ENCODE measurements around the gene MAPK1IP1L. TPM values are rescaled to one million over a fixed set of nuclear protein-coding genes. Genes with fewer than 3 reads are reported as not detected.

The MAPK1IP1L gene
- total and polyA plus RNA-seq, 2 experiments from 2014 or later: 72.4 to 162 TPM

- TF ChIP-seq, protein P1, sequence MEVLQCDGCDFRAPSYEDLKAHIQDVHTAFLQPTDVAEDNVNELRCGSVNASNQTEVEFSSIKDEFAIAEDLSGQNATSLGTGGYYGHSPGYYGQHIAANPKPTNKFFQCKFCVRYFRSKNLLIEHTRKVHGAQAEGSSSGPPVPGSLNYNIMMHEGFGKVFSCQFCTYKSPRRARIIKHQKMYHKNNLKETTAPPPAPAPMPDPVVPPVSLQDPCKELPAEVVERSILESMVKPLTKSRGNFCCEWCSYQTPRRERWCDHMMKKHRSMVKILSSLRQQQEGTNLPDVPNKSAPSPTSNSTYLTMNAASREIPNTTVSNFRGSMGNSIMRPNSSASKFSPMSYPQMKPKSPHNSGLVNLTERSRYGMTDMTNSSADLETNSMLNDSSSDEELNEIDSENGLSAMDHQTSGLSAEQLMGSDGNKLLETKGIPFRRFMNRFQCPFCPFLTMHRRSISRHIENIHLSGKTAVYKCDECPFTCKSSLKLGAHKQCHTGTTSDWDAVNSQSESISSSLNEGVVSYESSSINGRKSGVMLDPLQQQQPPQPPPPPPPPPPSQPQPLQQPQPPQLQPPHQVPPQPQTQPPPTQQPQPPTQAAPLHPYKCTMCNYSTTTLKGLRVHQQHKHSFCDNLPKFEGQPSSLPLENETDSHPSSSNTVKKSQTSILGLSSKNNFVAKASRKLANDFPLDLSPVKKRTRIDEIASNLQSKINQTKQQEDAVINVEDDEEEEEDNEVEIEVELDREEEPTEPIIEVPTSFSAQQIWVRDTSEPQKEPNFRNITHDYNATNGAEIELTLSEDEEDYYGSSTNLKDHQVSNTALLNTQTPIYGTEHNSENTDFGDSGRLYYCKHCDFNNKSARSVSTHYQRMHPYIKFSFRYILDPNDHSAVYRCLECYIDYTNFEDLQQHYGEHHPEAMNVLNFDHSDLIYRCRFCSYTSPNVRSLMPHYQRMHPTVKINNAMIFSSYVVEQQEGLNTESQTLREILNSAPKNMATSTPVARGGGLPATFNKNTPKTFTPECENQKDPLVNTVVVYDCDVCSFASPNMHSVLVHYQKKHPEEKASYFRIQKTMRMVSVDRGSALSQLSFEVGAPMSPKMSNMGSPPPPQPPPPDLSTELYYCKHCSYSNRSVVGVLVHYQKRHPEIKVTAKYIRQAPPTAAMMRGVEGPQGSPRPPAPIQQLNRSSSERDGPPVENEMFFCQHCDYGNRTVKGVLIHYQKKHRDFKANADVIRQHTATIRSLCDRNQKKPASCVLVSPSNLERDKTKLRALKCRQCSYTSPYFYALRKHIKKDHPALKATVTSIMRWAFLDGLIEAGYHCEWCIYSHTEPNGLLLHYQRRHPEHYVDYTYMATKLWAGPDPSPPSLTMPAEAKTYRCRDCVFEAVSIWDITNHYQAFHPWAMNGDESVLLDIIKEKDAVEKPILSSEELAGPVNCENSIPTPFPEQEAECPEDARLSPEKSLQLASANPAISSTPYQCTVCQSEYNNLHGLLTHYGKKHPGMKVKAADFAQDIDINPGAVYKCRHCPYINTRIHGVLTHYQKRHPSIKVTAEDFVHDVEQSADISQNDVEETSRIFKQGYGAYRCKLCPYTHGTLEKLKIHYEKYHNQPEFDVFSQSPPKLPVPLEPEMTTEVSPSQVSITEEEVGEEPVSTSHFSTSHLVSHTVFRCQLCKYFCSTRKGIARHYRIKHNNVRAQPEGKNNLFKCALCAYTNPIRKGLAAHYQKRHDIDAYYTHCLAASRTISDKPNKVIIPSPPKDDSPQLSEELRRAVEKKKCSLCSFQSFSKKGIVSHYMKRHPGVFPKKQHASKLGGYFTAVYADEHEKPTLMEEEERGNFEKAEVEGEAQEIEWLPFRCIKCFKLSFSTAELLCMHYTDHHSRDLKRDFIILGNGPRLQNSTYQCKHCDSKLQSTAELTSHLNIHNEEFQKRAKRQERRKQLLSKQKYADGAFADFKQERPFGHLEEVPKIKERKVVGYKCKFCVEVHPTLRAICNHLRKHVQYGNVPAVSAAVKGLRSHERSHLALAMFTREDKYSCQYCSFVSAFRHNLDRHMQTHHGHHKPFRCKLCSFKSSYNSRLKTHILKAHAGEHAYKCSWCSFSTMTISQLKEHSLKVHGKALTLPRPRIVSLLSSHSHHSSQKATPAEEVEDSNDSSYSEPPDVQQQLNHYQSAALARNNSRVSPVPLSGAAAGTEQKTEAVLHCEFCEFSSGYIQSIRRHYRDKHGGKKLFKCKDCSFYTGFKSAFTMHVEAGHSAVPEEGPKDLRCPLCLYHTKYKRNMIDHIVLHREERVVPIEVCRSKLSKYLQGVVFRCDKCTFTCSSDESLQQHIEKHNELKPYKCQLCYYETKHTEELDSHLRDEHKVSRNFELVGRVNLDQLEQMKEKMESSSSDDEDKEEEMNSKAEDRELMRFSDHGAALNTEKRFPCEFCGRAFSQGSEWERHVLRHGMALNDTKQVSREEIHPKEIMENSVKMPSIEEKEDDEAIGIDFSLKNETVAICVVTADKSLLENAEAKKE (CRISPR knock-in tag; IDR thresholded peaks at IDR 0.05): no peak
Observed at GRCh38 chr14:55105991-55106390, 54.5 kb downstream of the MAPK1IP1L start (continued).

DNA sequence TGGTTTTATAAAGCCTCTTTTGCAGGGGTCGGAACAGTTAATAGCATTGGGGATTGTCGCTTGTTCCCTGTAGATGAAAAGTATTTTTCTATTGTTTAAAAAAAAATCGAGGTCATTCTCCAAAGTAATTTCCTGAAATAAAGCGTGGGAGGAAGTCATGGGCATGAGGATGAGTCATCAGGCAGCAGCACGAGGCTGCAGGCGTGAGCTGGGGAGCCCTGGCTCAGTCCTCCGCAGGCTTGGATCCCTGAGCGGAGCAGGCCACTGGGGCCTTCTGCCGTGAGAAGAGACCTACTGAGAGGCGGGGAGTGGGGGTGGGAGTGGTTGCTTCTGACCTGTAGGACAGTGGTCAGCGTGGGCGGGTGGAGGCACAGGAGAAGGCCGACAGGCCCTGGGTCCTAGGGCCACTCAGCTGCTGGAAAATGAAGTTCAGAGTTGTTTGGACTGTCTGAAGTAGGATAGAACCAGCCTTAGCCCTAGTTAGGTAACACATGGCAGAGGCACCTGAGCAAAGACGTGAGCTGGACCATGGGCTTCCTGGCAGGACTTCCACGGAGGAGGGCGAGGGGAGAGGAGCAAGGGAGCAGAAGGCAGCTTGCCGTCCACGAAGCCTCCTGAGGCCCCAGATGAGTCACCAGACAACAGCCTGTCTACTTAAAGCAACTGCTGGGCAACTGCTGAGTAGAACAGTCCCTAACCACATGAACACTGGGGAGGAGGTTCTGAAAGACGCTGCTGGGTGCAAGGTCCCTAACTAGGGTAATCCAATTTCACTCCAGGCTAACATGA is 56.5 kb downstream of the MAPK1IP1L start:
- Histone ChIP-seq H2AFZ (peak overlapping the region; percentile 79), H3K4me2 (no peak overlapping the region), H3K36me3 (ENCODE audit: insufficient read depth) (no peaks in the 10 kb centered on the region), H3K4me3 (no peak overlapping the region), H3K79me2 (replicated peaks; ENCODE audit: insufficient read depth) (no peaks in the 10 kb centered on the region), H3K27me3 (ENCODE audit: insufficient read depth) (no peaks in the 10 kb centered on the region), H3F3A (replicated peaks; ENCODE audit: low read depth) (no peaks in the 10 kb centered on the region), H3K4me1 (ENCODE audit: insufficient read depth) (peaks cover 15% of the 10 kb centered on the region), H3K9me2 (ENCODE audit: insufficient read depth) (no peaks in the 10 kb centered on the region), H4K20me1 (replicated peaks; ENCODE audit: insufficient read depth) (no peaks in the 10 kb centered on the region), H3K27ac (ENCODE audit: low read depth) (no peak overlapping the region; the same call in 1 of the 2 replicates)
- H3K27me3 Mint-ChIP-seq (ENCODE audit: insufficient read depth, low read depth, poor library complexity): peaks cover 8% of the 10 kb centered on the region
- H3K4me3 Mint-ChIP-seq: no peak overlapping the region
- TF ChIP-seq EZH2phosphoT487 (IDR thresholded peaks at IDR 0.05; ENCODE audit: unreplicated experiment) (no peak), ZNF114 (CRISPR knock-in tag; IDR thresholded peaks at IDR 0.05) (0 out of 2 replicates have a peak, but pooled peaks have one; percentile 27)
- H3K36me3 Mint-ChIP-seq (ENCODE audit: low read depth): 0 out of 3 replicates have a peak, but pooled peaks cover 3% of the 10 kb centered on the region
- peak; percentile 65 for ATAC-seq
- H3K9me3 Mint-ChIP-seq: peaks cover 3% of the 10 kb centered on the region; the same call in 1 of the 3 replicates
- no peak for DNase-seq (ENCODE audit: low spot score)
- peaks cover 21% of the 10 kb centered on the region for H3K4me1 Mint-ChIP-seq
- H3K27ac Mint-ChIP-seq: peak overlapping the region; percentile 2; the same call in 1 of the 2 replicates

All from GM23338 (cell line).